ES-I3 (cell line): ENCODE measurements around the gene STX3.

Experiments
- H3K36me3 ChIP-seq: 2 replicates; pipeline ENCODE4 v1.6.1; 2013; ENCODE audit warnings: mild to moderate bottlenecking, low read length, control low read depth, moderate library complexity; ENCODE audit not compliant: insufficient read depth
- H3K4me1 ChIP-seq: 2 replicates; pipeline ENCODE4 v1.6.1; 2013; ENCODE audit warnings: mild to moderate bottlenecking, control low read depth, low read length; ENCODE audit not compliant: insufficient read depth
- H3K9ac ChIP-seq: 2 replicates; pipeline ENCODE4 v1.6.1; 2013; ENCODE audit warnings: low read depth, mild to moderate bottlenecking, low read length, moderate library complexity
- H3K9me3 ChIP-seq: 2 replicates; pipeline ENCODE4 v1.6.1; 2013; ENCODE audit warnings: mild to moderate bottlenecking, low read length, moderate library complexity; ENCODE audit not compliant: control insufficient read depth, insufficient read depth

STX3 gene

DNA sequence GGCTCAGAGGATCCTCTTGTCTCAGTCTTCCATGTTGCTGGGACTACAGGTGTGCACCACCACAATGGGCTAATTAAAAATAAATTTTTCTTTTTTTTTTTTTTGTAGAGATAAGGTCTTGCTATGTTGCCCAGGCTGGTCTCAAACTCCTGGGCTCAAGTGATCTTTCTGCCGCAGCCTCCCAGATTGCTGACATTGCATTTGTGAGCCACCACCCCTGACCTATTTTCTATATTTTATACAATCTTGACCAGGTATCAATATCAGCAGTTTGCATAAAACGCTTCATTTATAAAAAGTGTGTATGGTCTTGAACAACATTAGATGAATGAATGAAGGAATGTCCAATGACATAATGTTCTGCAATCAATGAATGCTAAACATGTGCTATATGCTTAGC, 9.1 kb upstream of the STX3 start:
- no peak overlapping the region for H3K9ac ChIP-seq

DNA sequence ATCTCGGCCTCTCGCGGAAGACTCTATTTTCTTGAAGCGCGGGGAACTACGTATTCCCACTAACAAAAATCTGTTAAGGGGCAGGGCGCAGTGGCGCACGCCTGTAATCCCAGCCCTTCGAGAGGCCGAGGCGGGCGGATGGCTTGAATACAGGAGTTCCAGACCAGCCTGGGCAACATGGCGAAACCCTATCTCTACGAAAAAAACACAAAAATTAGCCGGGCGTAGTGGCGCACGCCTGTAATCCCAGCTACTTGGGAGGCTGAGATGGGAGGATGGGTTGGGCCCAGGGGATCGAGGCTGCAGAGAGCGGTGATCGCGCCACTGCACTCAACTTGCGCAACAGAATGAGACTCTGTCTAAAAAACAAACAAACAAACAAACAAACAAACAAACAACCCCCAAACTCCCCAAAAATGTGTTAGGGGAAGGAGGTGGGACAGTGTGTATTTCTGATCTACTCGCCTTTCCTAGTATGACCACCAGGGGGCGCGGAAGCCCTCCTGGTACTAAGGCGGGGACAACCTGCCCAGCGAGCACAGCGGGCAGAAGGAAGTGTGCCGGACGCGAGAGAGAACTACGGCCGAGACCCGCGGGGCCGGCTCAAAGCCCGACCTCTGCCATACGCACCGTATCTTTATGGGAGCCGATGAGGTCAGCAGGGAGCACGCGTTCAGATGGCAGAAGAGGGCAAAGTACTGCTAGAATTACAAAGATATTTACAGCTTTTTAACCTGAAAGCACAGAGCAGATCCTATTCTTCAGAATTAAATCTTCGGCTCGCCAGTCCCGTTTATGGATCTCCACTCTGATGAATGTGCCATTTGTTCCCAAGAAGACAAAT, 1.3 kb upstream of the STX3 start:
- H3K36me3 ChIP-seq = peaks cover 6% of the 10 kb centered on the region; the same call in 1 of the 2 replicates
- peak overlapping the region; percentile 97 for H3K9ac ChIP-seq
- no peaks in the 10 kb centered on the region for H3K9me3 ChIP-seq
- peaks cover 7% of the 10 kb centered on the region for H3K4me1 ChIP-seq

More for the DNA sequence above, 9.1 kb upstream of the STX3 start:
- no peaks in the 10 kb centered on the region for H3K9me3 ChIP-seq
- H3K36me3 ChIP-seq = no peaks in the 10 kb centered on the region
- no peaks in the 10 kb centered on the region for H3K4me1 ChIP-seq

DNA sequence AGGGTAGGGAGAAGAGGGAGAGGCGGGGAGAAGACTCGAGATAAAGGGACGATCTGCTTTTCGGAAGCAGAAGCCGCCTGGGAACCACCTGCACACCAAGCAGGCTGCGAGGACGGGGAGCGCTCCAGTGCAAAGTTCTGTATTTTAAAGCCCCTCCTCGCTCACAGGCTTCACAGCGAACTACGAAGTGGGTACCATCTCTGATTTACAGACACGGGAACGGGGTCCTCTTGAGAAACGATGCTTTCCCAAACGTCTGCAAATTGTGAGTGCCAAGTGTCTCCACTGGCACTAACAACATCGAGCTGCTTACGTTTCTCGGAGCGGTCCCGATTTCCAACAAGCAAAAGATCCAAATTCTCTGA, 700 bp upstream of the STX3 start:
- H3K9me3 ChIP-seq = no peaks in the 10 kb centered on the region
- peaks cover 7% of the 10 kb centered on the region for H3K4me1 ChIP-seq
- peak overlapping the region; percentile 97 for H3K9ac ChIP-seq
- H3K36me3 ChIP-seq = peaks cover 6% of the 10 kb centered on the region; the same call in 1 of the 2 replicates

DNA sequence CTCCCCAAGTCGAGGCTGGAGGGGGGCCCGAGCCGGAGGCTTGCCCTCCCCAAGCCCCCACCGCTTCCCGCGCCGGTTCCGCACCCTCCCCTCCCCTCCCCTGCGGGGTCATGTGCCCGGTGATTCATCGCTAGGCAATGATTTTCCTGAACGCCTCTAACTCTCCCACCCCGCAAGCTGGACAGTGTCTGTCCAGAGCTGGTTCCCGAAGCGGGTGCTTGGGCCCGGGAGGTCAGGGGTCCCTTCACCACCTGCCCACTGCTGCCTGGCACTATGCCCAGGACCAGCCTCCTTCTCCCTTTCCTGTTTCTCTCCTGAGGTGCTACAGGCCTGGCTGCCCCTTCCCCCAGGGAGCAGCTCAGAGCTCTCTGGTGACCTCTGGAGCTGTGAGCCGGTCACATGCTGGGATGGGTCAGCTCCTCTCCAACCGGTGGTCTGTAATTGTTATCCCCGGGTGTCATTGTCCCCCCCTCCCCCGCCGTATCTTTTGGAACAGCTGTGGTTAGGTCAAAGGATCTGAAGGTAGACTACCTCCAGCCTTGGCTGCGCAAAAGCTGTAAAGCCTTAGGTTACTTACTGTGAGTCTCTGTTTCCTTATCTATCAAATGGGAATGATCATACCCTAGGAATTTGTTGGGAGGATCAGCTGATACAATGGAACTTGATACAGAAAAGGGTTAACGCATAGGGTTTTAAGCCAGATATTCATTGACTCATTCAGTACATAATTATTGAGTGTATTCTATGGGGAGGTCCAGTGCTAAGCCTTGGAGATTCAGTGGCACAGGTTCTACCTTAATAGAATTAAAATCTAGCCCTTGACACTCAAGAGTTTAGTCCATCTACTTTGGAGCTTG, 753 bp downstream of the STX3 start:
- H3K9ac ChIP-seq = peak overlapping the region; percentile 97
- H3K9me3 ChIP-seq = no peaks in the 10 kb centered on the region
- H3K4me1 ChIP-seq = peaks cover 7% of the 10 kb centered on the region
- peaks cover 6% of the 10 kb centered on the region; the same call in 1 of the 2 replicates for H3K36me3 ChIP-seq

DNA sequence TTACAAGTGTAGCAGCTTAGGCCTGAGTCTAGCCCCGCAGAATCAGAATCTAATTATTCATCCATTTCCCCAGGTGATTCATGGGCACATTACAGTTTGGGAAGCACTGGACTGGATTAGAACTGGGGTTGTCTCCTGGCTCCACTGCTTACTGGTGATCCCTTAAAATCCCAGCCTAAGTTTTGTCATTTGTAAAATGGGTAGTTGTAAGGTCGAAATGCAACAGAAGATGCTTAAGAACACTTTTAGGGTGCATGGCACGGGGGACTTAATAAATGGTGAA, 1.3 kb downstream of the STX3 start:
- Histone ChIP-seq H3K36me3 (peaks cover 6% of the 10 kb centered on the region; the same call in 1 of the 2 replicates), H3K9me3 (no peaks in the 10 kb centered on the region), H3K4me1 (peaks cover 7% of the 10 kb centered on the region), H3K9ac (peak overlapping the region; percentile 97; the same call in 1 of the 2 replicates)

DNA sequence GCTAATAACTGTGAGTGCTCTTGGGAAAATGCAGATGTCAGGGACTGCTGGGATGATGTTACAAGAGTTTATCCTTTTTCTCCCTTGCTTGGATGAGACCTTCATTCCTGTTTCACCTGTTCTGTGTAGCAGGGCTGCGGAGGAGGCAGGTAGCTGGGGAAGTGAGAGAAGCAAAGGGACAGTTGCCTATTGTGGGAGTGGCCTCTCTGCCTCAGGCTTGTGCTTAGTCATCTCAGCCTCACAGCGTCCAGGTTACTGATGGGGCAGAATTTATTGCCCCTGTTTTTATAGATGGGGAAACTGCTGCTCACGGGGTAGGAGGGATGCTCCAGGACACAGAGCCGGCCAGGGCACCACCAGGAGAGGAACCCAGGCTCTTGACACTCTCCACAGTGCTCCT, 1.7 kb downstream of the STX3 start:
- Histone ChIP-seq H3K4me1 (peaks cover 7% of the 10 kb centered on the region), H3K9ac (peak overlapping the region; percentile 97; the same call in 1 of the 2 replicates), H3K9me3 (no peaks in the 10 kb centered on the region), H3K36me3 (peaks cover 6% of the 10 kb centered on the region; the same call in 1 of the 2 replicates)

DNA sequence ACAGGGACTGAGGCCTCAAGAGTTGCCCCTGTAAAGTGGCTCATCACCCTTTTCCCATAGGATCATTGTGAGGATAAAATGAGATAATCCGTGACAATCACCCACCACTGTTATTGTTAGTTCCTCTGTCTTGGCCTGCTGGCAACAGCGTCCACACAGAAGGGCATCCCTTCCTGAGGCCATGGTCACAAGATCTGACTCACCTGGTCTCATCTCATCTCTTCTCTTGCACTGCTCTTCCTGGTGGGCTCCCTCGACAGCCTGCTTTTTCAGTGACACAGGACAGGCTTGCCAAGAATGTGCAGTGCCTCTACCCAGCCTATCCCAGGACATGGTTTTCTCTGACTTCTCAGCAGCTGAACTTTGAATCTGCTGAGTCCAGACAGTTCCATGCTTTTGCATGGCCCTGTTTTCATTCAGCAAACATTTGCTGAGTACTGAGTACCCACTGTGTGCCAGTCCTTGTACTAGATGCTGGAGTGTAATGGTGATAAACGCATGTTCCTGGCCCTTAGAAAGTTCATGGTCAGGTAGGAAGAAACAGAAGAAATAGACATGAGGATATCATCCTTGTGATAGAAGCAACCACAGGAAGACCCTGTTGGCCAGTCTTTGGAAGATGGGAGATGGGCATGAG, 3.3 kb downstream of the STX3 start:
- no peaks in the 10 kb centered on the region for H3K9me3 ChIP-seq
- H3K36me3 ChIP-seq = peaks cover 6% of the 10 kb centered on the region; the same call in 1 of the 2 replicates

DNA sequence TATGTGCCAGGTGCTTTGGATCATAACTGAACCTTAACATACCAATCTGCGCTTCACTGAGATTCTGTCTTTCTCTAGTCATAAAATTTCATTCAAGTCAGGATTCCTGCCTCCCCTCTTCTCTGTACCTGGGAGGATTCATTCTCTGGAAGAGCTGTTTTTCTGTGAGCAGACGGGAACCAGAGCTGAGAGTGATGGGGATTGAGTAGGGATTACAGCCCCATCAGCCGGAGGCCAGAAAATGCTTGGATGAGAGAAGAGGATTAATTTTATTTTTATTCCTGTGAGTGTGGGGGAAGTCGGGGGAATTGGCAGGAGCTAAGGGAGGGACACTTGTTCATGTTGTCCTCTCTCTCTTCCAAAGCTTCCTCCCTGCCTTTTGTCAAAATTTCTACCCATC, 4.7 kb downstream of the STX3 start:
- no peaks in the 10 kb centered on the region for H3K9me3 ChIP-seq
- H3K9ac ChIP-seq = no peak overlapping the region
- peaks cover 7% of the 10 kb centered on the region for H3K4me1 ChIP-seq
- peaks cover 6% of the 10 kb centered on the region; the same call in 1 of the 2 replicates for H3K36me3 ChIP-seq

More for the DNA sequence above, 3.3 kb downstream of the STX3 start:
- peaks cover 7% of the 10 kb centered on the region for H3K4me1 ChIP-seq
- no peak overlapping the region for H3K9ac ChIP-seq

DNA sequence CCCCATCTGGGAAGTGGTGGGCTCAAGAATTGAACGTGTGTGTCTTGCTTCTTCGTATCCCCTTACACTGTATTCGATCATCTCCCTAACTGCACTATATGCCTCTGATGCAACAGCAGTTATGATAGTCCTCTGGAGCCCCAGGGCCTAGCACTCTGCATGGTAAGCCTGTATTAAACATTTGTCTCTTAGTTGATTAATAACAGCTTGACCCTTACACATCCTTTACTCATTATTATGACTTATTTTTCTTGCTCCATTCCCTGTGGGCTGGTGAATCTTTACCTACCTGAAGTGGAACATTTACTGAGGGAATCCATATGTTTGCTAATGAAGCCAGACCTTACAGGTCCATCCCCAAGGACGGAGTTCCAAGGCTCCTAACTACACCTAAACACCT, 5.6 kb downstream of the STX3 start:
- peaks cover 6% of the 10 kb centered on the region; the same call in 1 of the 2 replicates for H3K36me3 ChIP-seq
- no peak overlapping the region for H3K9ac ChIP-seq
- no peaks in the 10 kb centered on the region for H3K9me3 ChIP-seq
- H3K4me1 ChIP-seq = peaks cover 7% of the 10 kb centered on the region

DNA sequence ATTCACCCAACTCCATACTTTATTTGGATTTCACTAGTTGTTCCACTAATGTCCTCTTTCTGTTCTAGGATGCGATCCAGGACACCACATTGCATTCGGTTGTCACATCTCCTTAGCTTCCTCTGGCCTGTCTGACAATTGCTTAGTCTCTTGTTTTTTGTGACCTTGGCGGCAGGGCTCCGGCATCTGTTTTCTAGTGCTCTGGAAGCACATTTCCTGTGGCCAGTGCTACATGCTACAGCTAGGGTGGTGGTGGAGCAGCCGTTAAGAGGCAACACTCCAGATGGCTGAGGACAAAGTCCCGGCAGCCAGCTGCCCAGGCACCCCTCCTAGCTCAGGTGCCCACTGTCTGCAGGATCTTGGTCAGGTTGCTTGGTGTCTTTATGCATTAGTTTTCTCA, 6.8 kb downstream of the STX3 start:
- peaks cover 6% of the 10 kb centered on the region for H3K4me1 ChIP-seq
- no peak overlapping the region for H3K9ac ChIP-seq
- no peaks in the 10 kb centered on the region for H3K9me3 ChIP-seq
- peaks cover 6% of the 10 kb centered on the region; the same call in 1 of the 2 replicates for H3K36me3 ChIP-seq

DNA sequence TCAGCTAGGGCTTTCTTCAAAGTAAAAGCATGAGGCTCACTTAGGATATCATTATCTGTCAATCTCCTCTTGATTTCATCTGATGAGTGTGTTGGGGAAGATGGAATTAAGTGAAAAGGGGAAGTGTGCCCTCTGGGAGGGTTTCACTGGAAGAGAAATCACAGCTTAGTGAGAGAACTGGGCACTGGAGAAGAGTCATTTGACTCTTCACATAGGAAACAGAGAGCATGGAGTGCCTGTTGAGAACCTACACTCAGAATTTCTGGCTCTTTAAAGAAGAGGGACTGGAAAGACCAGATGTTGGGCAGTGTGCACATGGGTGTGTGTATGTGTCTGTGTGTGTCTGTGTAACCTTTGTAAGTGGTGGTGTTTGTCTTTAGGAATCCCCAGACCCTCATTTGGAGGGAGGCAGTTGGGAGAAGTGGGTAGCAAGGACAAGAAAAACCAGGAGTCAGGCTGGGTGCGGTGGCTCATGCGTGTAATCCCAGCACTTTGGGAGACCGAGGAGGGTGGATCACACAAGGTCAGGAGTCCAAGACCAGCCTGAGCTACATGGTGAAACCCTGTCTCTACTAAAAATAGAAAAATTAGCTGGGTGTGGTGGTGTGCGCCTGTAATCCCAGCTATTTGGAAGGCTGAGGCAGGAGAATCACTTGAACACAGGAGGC, 10.0 kb downstream of the STX3 start:
- H3K4me1 ChIP-seq = no peaks in the 10 kb centered on the region

DNA sequence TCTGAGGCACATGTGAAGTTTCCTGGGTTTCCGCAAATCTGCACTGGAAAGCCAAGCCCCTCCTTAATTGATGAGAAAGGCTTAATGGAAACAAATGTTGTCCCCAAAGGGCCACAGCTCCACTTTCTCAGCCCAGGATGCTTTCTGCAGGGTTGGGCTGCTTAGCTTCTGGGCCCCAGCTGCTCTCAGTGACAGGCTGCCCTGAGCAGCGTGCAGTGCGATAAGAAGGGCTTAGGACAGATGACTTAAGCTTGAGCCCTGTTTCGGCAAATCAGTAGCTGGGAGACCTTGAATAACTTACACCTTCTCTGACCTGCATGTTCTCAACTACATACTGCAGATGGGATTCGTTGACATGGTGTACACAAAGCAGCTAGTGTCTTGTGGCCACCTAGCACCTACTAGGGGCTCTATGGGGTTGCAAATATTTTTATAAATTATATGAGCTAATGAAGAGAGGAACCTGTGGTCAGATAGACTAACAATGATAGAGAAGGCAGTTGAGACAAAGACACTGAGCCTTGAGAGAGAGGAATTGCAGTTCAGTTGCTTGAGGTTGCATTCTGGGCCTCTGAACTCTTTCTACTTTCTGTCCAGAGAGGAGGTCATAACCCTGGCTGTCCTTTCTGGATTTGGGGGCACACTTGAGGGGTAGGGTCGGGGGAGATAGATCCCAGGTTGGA, 11.5 kb downstream of the STX3 start:
- H3K9me3 ChIP-seq = no peaks in the 10 kb centered on the region
- H3K36me3 ChIP-seq = no peaks in the 10 kb centered on the region
- no peak overlapping the region for H3K9ac ChIP-seq
- no peaks in the 10 kb centered on the region for H3K4me1 ChIP-seq

More for the DNA sequence above, 10.0 kb downstream of the STX3 start:
- Histone ChIP-seq H3K36me3 (no peaks in the 10 kb centered on the region), H3K9me3 (no peaks in the 10 kb centered on the region), H3K9ac (no peak overlapping the region)

DNA sequence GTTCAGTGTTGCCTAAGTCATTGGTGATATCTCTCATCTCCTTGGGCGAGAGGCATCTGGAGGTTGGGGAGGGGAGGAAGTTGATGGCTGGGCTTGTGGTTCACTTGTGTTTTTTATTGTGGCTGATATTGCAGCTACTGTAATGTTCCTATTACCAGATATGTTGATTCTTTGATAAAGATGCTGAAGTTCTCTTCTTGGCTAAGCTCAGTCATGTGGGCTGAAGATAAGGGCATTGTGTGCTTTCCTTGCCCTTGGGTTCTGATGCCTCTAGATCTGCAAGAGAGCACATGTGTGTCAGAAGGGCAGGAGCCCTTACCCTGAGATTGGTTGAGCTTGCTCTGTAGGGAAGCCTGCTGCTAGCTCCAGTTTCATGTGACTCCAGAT, 12.0 kb downstream of the STX3 start:
- Histone ChIP-seq H3K4me1 (no peaks in the 10 kb centered on the region), H3K9me3 (no peaks in the 10 kb centered on the region), H3K36me3 (no peaks in the 10 kb centered on the region), H3K9ac (no peak overlapping the region)
